OCI-LY3 (cell line): ENCODE data around the gene ASTN1.

Source experiments
- CTCF ChIP-seq: fragments of 200-600, 300-600 bp; sonication (generic); IDR thresholded peaks from 2 replicates; pipeline ENCODE4 v1.5.1; 2014; ENCODE audit warnings: antibody characterized with exemption, low read length, low read depth
- EZH2phosphoT487 ChIP-seq: fragments of 200-600 bp; shearing (Covaris generic); IDR thresholded peaks from 2 replicates; pipeline ENCODE4 v1.6.1; 2018; ENCODE audit warnings: antibody characterized with exemption, mixed run types, low read depth

GRCh38 chr1:177010211-177010825 lies 154.2 kb downstream of the ASTN1 start:
- TF ChIP-seq CTCF (no peak), EZH2phosphoT487 (no peak)
